Left renal cortex interstitium (tissue), 4 donors: ENCODE measurements around the gene PPAN. TPM values are rescaled to one million over a fixed set of nuclear protein-coding genes. Genes with fewer than 3 reads are reported as not detected.

Source experiments
- DNase-seq, 4 donors: peaks; one replicate each; pipeline ENCODE4 v3.0.0-alpha.2; 2013; ENCODE audit warnings: low read depth in 4 of 4, low spot score in 2 of 4, missing footprints in 1 of 4
- polyA plus RNA-seq, 4 donors: library from polyadenylated mRNA; unstranded; fragments of 120-200 nt; gene quantifications; one replicate each; pipeline ENCODE4 v1.2.1, GENCODE V29; 2013; ENCODE audit not compliant: insufficient read length in 4 of 4

PPAN gene, protein sequence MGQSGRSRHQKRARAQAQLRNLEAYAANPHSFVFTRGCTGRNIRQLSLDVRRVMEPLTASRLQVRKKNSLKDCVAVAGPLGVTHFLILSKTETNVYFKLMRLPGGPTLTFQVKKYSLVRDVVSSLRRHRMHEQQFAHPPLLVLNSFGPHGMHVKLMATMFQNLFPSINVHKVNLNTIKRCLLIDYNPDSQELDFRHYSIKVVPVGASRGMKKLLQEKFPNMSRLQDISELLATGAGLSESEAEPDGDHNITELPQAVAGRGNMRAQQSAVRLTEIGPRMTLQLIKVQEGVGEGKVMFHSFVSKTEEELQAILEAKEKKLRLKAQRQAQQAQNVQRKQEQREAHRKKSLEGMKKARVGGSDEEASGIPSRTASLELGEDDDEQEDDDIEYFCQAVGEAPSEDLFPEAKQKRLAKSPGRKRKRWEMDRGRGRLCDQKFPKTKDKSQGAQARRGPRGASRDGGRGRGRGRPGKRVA
- polyA plus RNA-seq, result 10 to 100 TPM; 25.8 to 44.5 (median 35.7) TPM

DNA sequence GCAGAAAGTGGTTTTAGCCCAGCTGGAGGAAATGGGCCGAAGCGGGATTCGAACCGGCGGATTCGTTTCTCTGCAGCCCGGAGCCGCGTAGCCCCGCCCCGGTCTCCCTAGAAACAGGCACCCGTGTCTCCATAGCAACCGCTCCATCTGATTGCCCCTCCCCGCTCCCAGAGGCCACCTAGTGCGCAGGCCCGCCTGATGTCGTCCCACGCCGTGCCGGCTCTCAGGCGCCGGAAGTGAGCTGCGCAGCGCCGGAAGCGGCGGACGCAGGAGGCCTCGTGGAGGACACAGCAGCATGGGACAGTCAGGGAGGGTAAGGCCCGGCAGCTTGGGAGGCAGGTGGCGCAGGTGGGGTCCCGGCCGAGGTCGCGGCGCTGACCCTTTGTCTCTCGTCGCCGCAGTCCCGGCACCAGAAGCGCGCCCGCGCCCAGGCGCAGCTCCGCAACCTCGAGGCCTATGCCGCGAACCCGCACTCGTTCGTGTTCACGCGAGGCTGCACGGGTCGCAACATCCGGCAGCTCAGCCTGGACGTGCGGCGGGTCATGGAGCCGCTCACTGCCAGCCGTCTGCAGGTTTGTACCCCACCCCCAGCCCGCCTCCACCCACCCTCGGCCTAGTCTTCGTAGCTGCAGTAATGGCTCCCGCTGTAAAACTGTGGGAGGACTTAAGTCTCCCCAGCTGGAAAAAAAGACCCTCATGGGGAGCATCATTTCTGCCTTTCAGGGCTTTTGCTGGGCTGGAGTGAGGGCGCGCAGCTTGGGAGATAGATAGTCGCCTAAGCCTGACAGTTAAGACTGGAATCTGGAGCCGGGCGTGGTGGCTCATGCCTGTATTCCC, at the start of gene PPAN:
PPAN (plus strand) TSS at position 263 of the 837 bp plus-strand sequence; CDS start at position 296, 33 bp downstream.
- DNase-seq, result peak; percentile 84 to 96 (median 94)

- DNase-seq, result no peak
These were observed 44.3 kb upstream of the PPAN start for GRCh38 chr19:10061717-10062310.

DNA sequence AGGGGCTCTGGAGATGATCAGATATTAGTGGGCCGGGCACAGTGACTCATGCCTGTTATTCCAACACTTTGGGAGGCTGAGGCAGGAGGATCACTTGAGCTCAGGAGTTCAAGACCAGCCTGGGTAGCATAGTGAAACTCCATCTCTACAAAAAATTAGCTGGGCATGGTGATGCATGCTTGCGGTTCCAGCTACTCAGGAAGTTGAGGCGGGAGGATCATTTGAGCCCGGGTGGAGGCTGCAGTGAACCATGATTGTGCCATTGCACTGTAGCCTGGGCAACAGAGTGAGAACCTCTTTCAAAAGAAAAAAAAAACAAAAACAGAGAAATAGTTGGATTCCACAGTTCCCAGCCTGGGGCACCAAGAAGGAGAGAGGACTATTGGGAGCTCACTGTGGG, 38.0 kb upstream of the PPAN start:
- no peak for DNase-seq

DNA sequence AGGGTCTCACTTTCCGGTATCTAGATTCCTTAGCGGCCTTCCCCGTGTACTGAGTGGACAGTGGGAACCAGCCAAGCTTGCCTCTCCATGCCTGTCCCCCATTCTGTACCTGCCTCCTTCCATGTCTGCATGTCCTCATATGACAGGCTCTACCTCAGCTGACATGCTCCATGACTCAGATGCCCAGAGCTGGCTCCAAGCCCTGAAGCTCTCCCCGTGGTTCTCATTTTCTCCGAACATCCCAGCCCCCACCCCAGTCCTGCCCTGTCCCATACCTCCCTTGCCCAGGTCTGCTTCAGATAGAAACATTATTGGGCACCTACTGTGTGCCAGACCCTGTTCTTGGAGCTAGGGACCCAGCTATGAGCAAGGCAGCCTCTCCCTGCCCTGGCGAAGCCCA, 37.1 kb upstream of the PPAN start:
- no peak for DNase-seq

- DNase-seq, result no peak
These were observed 35.3 kb upstream of the PPAN start for GRCh38 chr19:10070730-10071446.

- no peak for DNase-seq
These were observed 32.0 kb upstream of the PPAN start for GRCh38 chr19:10074153-10074552.

- no peak for DNase-seq
These were observed 29.6 kb upstream of the PPAN start for GRCh38 chr19:10076535-10076934.

GRCh38 chr19:10078329-10078728, 27.8 kb upstream of the PPAN start:
- DNase-seq, result no peak

DNA sequence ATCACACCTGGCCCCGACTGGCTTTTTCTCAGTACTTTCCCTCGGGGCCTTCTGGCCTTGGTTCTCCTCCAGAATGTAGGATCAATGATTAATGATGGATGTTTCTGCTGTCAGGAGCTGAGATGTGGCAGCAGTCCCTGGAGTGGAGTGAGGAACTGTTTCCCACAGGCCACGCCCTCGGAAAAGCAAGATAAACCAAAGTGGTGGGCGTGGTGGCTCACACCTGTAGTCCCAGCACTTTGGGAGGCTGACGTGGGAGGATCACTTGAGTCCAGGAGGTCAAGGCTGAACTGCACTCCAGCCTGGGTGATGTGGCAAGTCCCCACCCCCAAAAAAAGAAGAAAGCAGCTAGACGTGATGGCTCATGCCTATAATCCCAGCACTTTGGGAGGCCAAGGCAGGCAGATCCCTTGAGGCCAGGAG, 27.1 kb upstream of the PPAN start:
- no peak for DNase-seq

DNA sequence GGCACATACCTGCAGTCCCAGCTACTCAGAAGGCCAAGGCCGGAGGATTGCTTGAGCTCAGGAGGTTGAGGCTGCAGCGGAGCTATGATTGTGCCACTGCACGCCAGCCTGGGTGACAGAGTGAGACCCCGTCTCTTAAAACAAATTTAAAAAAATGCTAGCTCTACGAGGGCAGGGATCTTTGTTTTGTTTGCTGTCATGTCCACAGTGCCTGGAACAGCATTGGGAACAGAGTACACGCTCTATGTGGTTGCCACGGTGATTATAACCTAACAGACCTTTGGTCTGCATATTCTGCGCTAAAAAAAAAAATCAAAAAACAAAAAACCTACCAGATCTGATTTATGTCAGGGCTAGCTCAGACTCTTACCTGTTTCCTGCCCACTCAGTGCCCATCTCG, 22.3 kb upstream of the PPAN start:
- DNase-seq, result no peak

DNA sequence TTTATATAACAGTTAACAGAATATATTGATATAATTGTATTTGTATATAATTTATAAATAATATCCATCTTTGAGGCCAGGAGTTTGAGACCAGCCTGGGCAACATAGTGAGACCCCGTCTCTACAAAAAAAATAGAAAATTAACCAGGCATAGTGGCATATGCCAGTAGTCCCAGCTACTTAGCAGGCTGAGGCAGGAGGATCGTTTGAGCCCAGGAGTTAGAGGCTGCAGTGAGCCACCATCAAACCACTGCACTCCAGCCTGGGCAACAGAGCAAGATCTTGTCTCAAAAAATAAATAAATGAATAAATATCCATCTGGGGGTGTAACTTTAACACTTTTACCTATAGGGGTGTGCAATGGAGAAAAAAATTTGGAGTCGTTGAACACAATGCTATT, 21.4 kb upstream of the PPAN start:
- DNase-seq, result no peak

- no peak for DNase-seq
These were observed 20.2 kb upstream of the PPAN start, which contains the start of gene SHFL for GRCh38 chr19:10085641-10086590. Gene SHFL (plus strand): TSS chr19:10086317. CDS start chr19:10086428, 111 bp downstream.

- no peak for DNase-seq
These were observed 19.5 kb upstream of the PPAN start for GRCh38 chr19:10086591-10087192.

GRCh38 chr19:10087296-10088061, 18.7 kb upstream of the PPAN start:
- DNase-seq, result no peak

DNA sequence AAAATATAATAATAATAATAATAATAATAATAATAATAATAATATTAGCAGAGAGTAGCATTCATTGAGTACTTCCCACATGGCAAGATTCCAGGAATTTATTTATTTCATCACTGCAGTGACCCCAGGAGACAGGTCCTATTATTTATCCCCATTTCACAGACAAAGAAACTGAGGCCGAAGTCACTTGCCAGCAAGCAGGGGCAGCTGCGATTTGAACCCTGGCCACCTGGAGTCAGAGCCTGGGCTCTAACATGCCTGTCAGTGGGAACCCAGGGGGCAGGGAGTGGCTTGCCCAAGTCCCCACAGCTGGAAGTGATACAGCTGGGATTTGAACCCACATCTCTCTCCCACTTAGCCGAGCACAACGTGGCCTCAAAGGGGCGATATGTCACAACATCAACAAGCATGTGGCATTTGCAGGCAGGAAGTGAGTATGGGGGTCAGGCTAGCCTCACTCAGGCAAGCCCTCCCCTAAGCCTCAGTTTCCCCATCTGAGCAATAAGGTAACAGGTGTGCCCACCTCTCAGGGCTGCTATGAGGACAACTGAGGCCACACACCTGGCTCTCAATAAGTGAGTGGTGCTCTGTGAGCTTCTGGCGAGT, 17.1 kb upstream of the PPAN start:
- DNase-seq, result no peak

DNA sequence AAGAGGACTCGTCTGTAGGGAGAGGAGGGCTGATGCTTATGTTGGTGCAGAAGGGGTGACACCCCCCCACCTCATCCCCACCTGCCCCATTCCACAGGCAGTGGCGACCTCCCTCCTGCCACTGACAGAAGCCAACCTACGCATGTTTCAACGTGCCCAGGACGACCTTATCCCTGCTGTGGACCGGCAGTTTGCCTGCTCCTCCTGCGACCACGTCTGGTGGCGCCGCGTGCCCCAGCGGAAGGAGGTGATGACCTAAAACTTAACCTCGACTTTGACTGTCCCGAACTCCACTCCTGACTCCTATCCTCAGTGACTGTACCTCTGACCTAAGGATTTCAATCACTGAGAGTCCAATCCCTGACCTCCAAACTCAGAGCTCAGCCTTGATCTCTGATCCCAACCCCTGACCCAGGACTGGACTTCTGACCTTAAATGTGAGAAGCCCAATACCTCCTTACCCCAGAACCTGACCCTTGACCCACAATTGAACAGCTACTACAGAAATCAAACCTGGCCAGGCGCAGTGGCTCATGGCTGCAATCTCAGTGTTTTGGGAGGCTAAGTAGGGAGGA, 16.3 kb upstream of the PPAN start:
- DNase-seq, result no peak

DNA sequence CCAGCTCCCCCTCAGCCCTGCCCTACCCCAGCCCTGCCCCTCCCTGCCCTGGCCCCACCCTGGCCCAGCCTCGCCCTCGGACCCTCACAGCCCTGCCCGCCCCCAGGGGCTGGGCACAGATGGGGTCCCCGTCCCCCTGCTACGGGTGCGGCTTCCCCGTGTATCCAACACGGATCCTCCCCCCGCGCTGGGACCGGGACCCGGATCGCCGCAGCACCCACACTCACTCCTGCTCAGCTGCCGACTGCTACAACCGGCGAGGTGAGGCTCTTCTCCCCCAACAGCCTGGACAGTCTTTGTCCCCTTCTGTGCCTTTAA, 14.8 kb upstream of the PPAN start:
- DNase-seq, result no peak
